HG03196 (cell line): Measurements from ENCODE around the gene THBS3.
"Not testable (repeated sequence)": the region's sequence is repeated elsewhere in the genome, so short reads cannot be mapped to it uniquely, and the experiment has no call there.

Experiments
- ATAC-seq: cut with Tn5 transposase; IDR thresholded peaks from one replicate; pipeline ENCODE4 v1.9.1; 2021; ENCODE audit not compliant: unreplicated experiment

Gene THBS3

DNA sequence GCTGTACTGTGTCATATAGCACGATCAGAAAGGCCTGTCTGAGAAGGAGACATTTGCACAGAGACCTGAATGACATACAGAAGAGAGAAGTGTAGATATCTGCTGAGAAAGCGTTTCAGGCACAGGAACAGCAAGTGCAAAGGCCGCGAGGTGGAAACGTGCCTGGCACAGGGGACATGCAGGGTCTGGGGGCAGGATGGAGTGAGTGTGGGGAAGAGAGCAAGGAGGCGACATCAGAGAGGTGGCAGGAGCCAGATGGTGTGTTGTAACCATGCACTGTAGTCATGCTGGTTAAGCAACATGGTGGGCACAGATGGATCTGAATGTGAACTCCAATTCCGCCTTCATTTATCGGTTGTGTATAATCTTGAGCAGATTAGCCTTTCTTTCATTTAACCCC is 47.6 kb downstream of the THBS3 start:
- no peak for ATAC-seq

- ATAC-seq = no peak
These were observed 48.7 kb downstream of the THBS3 start for GRCh38 chr1:155158991-155159390.

- ATAC-seq = not testable (repeated sequence)
These were observed 51.6 kb downstream of the THBS3 start for GRCh38 chr1:155155996-155156643.
